ENCODE data around the gene NFAM1. TPM values are rescaled to one million over a fixed set of nuclear protein-coding genes. Genes with fewer than 3 reads are reported as not detected.

The NFAM1 gene
- total RNA-seq, 2 experiments from 2014 or later, result 0.15 to 0.24 TPM

Other genes starting within 250 kb of the NFAM1 start
- 10 to 100 TPM; 69.6 to 71.6 TPM for gene TCF20, start 161.8 kb downstream of the NFAM1 start, total RNA-seq
- 100 to 1,000 TPM; 102 to 108 TPM for gene RRP7A, start 87.4 kb upstream of the NFAM1 start, total RNA-seq
- 1 to 10 TPM in 1 of 2 experiments, under 1 TPM in 1; 0.83 to 1.2 TPM for gene SERHL2, start 121.6 kb upstream of the NFAM1 start, total RNA-seq
- 10 to 100 TPM; 64.6 to 75.3 TPM for gene POLDIP3, start 182.5 kb upstream of the NFAM1 start, total RNA-seq
- gene ATP5MGL, start 208.2 kb upstream of the NFAM1 start, total RNA-seq, result under 1 TPM; 0.38 to 0.51 TPM
- 10 to 100 TPM; 73.7 to 77.6 TPM for gene CYB5R3, start 217.0 kb upstream of the NFAM1 start, total RNA-seq

All from activated CD4-positive, alpha-beta memory T cell treated with anti-CD3 and anti-CD28 coated beads for 36 hours (primary cell).